Left ventricle myocardium inferior (tissue), 1 donor: Measurements from ENCODE around the gene MAGI1. TPM values are rescaled to one million over a fixed set of nuclear protein-coding genes. Genes with fewer than 3 reads are reported as not detected.

Source experiments
- DNase-seq: peaks from one replicate; pipeline ENCODE4 v3.0.0-alpha.2; 2020
- H3K27ac ChIP-seq: fragments of 200-600 bp; replicated peaks from 2 replicates; pipeline ENCODE4 v1.8.0; 2021
- H3K27me3 ChIP-seq: fragments of 200-600 bp; 2 replicates; pipeline ENCODE4 v1.8.0; 2021; ENCODE audit warnings: low read depth
- H3K36me3 ChIP-seq: fragments of 200-600 bp; 2 replicates; pipeline ENCODE4 v1.8.0; 2021
- H3K4me1 ChIP-seq: fragments of 200-600 bp; 2 replicates; pipeline ENCODE4 v1.8.0; 2021
- H3K4me3 ChIP-seq: fragments of 200-600 bp; 2 replicates; pipeline ENCODE4 v1.8.0; 2021; ENCODE audit warnings: mild to moderate bottlenecking, moderate library complexity
- H3K9me3 ChIP-seq: fragments of 200-600 bp; replicated peaks from 2 replicates; pipeline ENCODE4 v1.8.0; 2021
- CTCF ChIP-seq: fragments of 200-600 bp; IDR thresholded peaks from 2 replicates; pipeline ENCODE4 v1.8.0; 2021; ENCODE audit warnings: antibody characterized with exemption, mild to moderate bottlenecking, borderline replicate concordance
- intact Hi-C: fragments of 100-400 bp; cut with micrococcal nuclease; formaldehyde crosslinking; loops from one replicate; pipeline ENCODE4 v1.11.0; 2022
- total RNA-seq: library from RNA; stranded (reverse); fragmentation: NEBNext Ultra II Directional; extraction: Animal tissue kit (Norgen Biotek cat#: 25700); gene quantifications from one replicate; pipeline ENCODE4 v1.2.1, GENCODE V29; 2021
- donor health status: DM: no; HTN: yes; CAD: no; lungs with severe emphysema.

MAGI1 gene
- total RNA-seq, 1 donor from 2014 or later, result 36.6 TPM

GRCh38 chr3:65584002-65584401 lies 454.7 kb downstream of the MAGI1 start:
- no peak for DNase-seq
- no peak overlapping the region for H3K4me3 ChIP-seq
- H3K27ac ChIP-seq, result no peak overlapping the region
- TF ChIP-seq CTCF, result no peak
- H3K9me3 ChIP-seq, result no peaks in the 10 kb centered on the region
- H3K27me3 ChIP-seq, result no peaks in the 10 kb centered on the region
- H3K4me1 ChIP-seq, result peaks cover 47% of the 10 kb centered on the region
- intact Hi-C loops, result no loop called here
- no peaks in the 10 kb centered on the region for H3K36me3 ChIP-seq

GRCh38 chr3:65583188-65583587 lies 455.5 kb downstream of the MAGI1 start:
- intact Hi-C loops, result no loop called here
- Histone ChIP-seq H3K27me3 (no peaks in the 10 kb centered on the region), H3K9me3 (no peaks in the 10 kb centered on the region), H3K4me3 (no peak overlapping the region), H3K4me1 (peaks cover 50% of the 10 kb centered on the region), H3K36me3 (no peaks in the 10 kb centered on the region), H3K27ac (no peak overlapping the region)
- no peak for DNase-seq
- TF ChIP-seq CTCF, result no peak

GRCh38 chr3:65582012-65582717 lies 456.6 kb downstream of the MAGI1 start:
- H3K9me3 ChIP-seq, result no peaks in the 10 kb centered on the region
- H3K4me1 ChIP-seq, result peaks cover 60% of the 10 kb centered on the region
- no peak overlapping the region for H3K4me3 ChIP-seq
- no peak for TF ChIP-seq CTCF
- intact Hi-C loops, result no loop called here
- H3K36me3 ChIP-seq, result no peaks in the 10 kb centered on the region
- H3K27ac ChIP-seq, result no peak overlapping the region
- H3K27me3 ChIP-seq, result no peaks in the 10 kb centered on the region
- DNase-seq, result no peak

GRCh38 chr3:65581313-65581712 lies 457.4 kb downstream of the MAGI1 start:
- no peak for TF ChIP-seq CTCF
- H3K36me3 ChIP-seq, result no peaks in the 10 kb centered on the region
- H3K27me3 ChIP-seq, result no peaks in the 10 kb centered on the region
- peaks cover 62% of the 10 kb centered on the region for H3K4me1 ChIP-seq
- intact Hi-C loops, result no loop called here
- DNase-seq, result no peak
- no peak overlapping the region for H3K27ac ChIP-seq
- H3K9me3 ChIP-seq, result no peaks in the 10 kb centered on the region
- no peak overlapping the region for H3K4me3 ChIP-seq

- peaks cover 2% of the 10 kb centered on the region for H3K9me3 ChIP-seq
- H3K27ac ChIP-seq, result no peak overlapping the region
- H3K4me1 ChIP-seq, result peaks cover 56% of the 10 kb centered on the region
- no peaks in the 10 kb centered on the region for H3K27me3 ChIP-seq
- H3K4me3 ChIP-seq, result no peak overlapping the region
- TF ChIP-seq CTCF, result no peak
- intact Hi-C loops, result no loop called here
- H3K36me3 ChIP-seq, result no peaks in the 10 kb centered on the region
- no peak for DNase-seq
Observed at GRCh38 chr3:65578861-65579260, 459.9 kb downstream of the MAGI1 start.
